NCI-H187 (cell line): ENCODE results near the gene CDC42EP3.

Source experiments
- DNase-seq, 2 experiments: peaks; one replicate each; lab custom pipeline; 2025; lab: John Stamatoyannopoulos, UW

CDC42EP3 gene

GRCh38 chr2:37671009-37671815 is at the start of gene CDC42EP3:
Gene CDC42EP3, minus strand, starts transcription at chr2:37671642. Its CDS starts 25,055 bp downstream, at chr2:37646587.
- no peak for DNase-seq

- DNase-seq: no peak
Observed at GRCh38 chr2:37721201-37721560, 49.7 kb upstream of the CDC42EP3 start.

- no peak for DNase-seq
Observed at GRCh38 chr2:37720533-37721200, 49.2 kb upstream of the CDC42EP3 start.

GRCh38 chr2:37718515-37719161 is 47.2 kb upstream of the CDC42EP3 start:
- DNase-seq: no peak

GRCh38 chr2:37713258-37713700 is 41.8 kb upstream of the CDC42EP3 start:
- no peak for DNase-seq

GRCh38 chr2:37711831-37712230 is 40.4 kb upstream of the CDC42EP3 start:
- DNase-seq: no peak

- no peak for DNase-seq
Observed at GRCh38 chr2:37711308-37711731, 39.9 kb upstream of the CDC42EP3 start.

- DNase-seq: no peak
Observed at GRCh38 chr2:37709111-37709510, 37.7 kb upstream of the CDC42EP3 start.

GRCh38 chr2:37708146-37708545 is 36.7 kb upstream of the CDC42EP3 start:
- no peak for DNase-seq

GRCh38 chr2:37707393-37707792 is 36.0 kb upstream of the CDC42EP3 start:
- no peak for DNase-seq

- DNase-seq: no peak
Observed at GRCh38 chr2:37706334-37707183, 35.1 kb upstream of the CDC42EP3 start.

GRCh38 chr2:37705191-37705590 is 33.7 kb upstream of the CDC42EP3 start:
- no peak for DNase-seq

- no peak for DNase-seq
Observed at GRCh38 chr2:37698931-37699481, 27.6 kb upstream of the CDC42EP3 start.

GRCh38 chr2:37695336-37695735 is 23.9 kb upstream of the CDC42EP3 start:
- DNase-seq: no peak

GRCh38 chr2:37692711-37693110 is 21.3 kb upstream of the CDC42EP3 start:
- no peak for DNase-seq

GRCh38 chr2:37689751-37690150 is 18.3 kb upstream of the CDC42EP3 start:
- DNase-seq: no peak

GRCh38 chr2:37688771-37689468 is 17.5 kb upstream of the CDC42EP3 start:
- DNase-seq: no peak

- no peak for DNase-seq
Observed at GRCh38 chr2:37686792-37687526, 15.5 kb upstream of the CDC42EP3 start.

- DNase-seq: no peak
Observed at GRCh38 chr2:37684809-37685208, 13.4 kb upstream of the CDC42EP3 start.
